Endothelial cell of umbilical vein (primary cell): ENCODE measurements around the gene NELL2. TPM values are rescaled to one million over a fixed set of nuclear protein-coding genes. Genes with fewer than 3 reads are reported as not detected.

Experiments used
- BruUV-seq: library from RNA; stranded (reverse); fragments of 400-500 nt; replicated peaks from 2 replicates; lab custom pipeline; 2021; lab: Mats Ljungman, UMichigan
- CTCF ChIA-PET: fragments of 300-600, 350-600 bp; sonication (Branson Sonifier 250); formaldehyde crosslinking; loops from one replicate; lab custom pipeline; 2021; ENCODE audit warnings: antibody characterized with exemption, inconsistent platforms; lab: Charles Lee
- POLR2A ChIA-PET: fragments of 300-600, 350-600 bp; sonication (Branson Sonifier 250); formaldehyde crosslinking; loops from one replicate; lab custom pipeline; 2021; ENCODE audit warnings: antibody characterized with exemption, inconsistent platforms; lab: Charles Lee
- DNase-seq: peaks from one replicate; pipeline ENCODE4 v3.0.0-alpha.2; 2011; ENCODE audit warnings: low read depth, low spot score
- FAIRE-seq: peaks from 2 replicates; lab custom pipeline; 2011; peaks lifted over from hg19 to GRCh38; lab: Jason Lieb, UNC
- H2AFZ ChIP-seq: 2 replicates; pipeline ENCODE4 v1.6.0; 2012; ENCODE audit warnings: low read depth, low read length, control low read depth, inconsistent platforms
- H3K27ac ChIP-seq: 2 replicates; pipeline ENCODE4 v1.5.1; 2011; ENCODE audit warnings: low read depth, mild to moderate bottlenecking, control low read depth, low read length, moderate library complexity; ENCODE audit not compliant: insufficient read depth
- H3K27me3 ChIP-seq, 2 experiments: 2 replicates each; pipeline versions ENCODE4 v1.6.0 to v1.6.1; 2011; ENCODE audit warnings: low read length in 2 of 2, mixed read lengths in 1 of 2; ENCODE audit not compliant: control insufficient read depth in 2 of 2, insufficient read depth in 2 of 2
- H3K36me3 ChIP-seq, 2 experiments: 2 replicates in 1 of 2; 3 replicates in 1 of 2; pipeline ENCODE4 v1.5.1; 2011; ENCODE audit warnings: low read length in 2 of 2, mild to moderate bottlenecking in 1 of 2, moderate library complexity in 1 of 2; ENCODE audit not compliant: control insufficient read depth in 2 of 2, insufficient read depth in 2 of 2; ENCODE audit errors: extremely low read depth in 1 of 2
- H3K4me1 ChIP-seq: 3 replicates; pipeline ENCODE4 v1.5.1; 2011; ENCODE audit warnings: mild to moderate bottlenecking, low read length; ENCODE audit not compliant: control insufficient read depth, insufficient read depth; ENCODE audit errors: extremely low read depth
- H3K4me2 ChIP-seq: 2 replicates; pipeline ENCODE4 v1.6.1; 2011; ENCODE audit warnings: low read length, control low read depth, mixed read lengths; ENCODE audit not compliant: insufficient read depth
- H3K4me3 ChIP-seq, 3 experiments: fragments of 200-600 bp in 1 of 3; sonication (generic), shearing (Covaris generic) in 1 of 3; replicated peaks in 1 of 3; 2 replicates each; pipeline ENCODE4 v1.5.1; 2011 to 2016; ENCODE audit warnings: control low read depth in 3 of 3, low read length in 3 of 3, mild to moderate bottlenecking in 2 of 3, inconsistent platforms in 1 of 3, low read depth in 1 of 3, moderate library complexity in 1 of 3; ENCODE audit not compliant: insufficient read depth in 1 of 3
- H3K79me2 ChIP-seq: 2 replicates; pipeline ENCODE4 v1.6.0; 2012; ENCODE audit warnings: low read length, inconsistent platforms; ENCODE audit not compliant: control insufficient read depth, insufficient read depth
- H3K9ac ChIP-seq: replicated peaks from 2 replicates; pipeline ENCODE3; 2011; ENCODE audit warnings: low read length, control low read depth; ENCODE audit not compliant: insufficient read depth; ENCODE audit errors: extremely low read depth
- H3K9me1 ChIP-seq: replicated peaks from 3 replicates; pipeline ENCODE4 v1.6.0; 2011; ENCODE audit warnings: mild to moderate bottlenecking, low read length; ENCODE audit not compliant: control insufficient read depth, insufficient read depth; ENCODE audit errors: extremely low read depth
- H3K9me3 ChIP-seq: replicated peaks from 2 replicates; pipeline ENCODE4 v1.5.1; 2012; ENCODE audit warnings: low read length, inconsistent platforms; ENCODE audit not compliant: control insufficient read depth, insufficient read depth
- H4K20me1 ChIP-seq: replicated peaks from 2 replicates; pipeline ENCODE3; 2011; ENCODE audit warnings: mild to moderate bottlenecking, low read length; ENCODE audit not compliant: control insufficient read depth, insufficient read depth; ENCODE audit errors: extremely low read depth
- EZH2 ChIP-seq: IDR thresholded peaks from 2 replicates; pipeline ENCODE4 v1.6.1; 2012; ENCODE audit warnings: borderline replicate concordance, low read depth, mild to moderate bottlenecking, moderate library complexity, low read length, inconsistent platforms; ENCODE audit not compliant: severe bottlenecking
- FOS ChIP-seq: IDR thresholded peaks from 2 replicates; pipeline ENCODE4 v1.6.1; 2011; ENCODE audit warnings: mild to moderate bottlenecking, low read length, moderate library complexity, borderline replicate concordance; ENCODE audit not compliant: insufficient read depth
- GATA2 ChIP-seq: IDR thresholded peaks from 2 replicates; pipeline ENCODE4 v1.7.0; 2011; ENCODE audit warnings: low read depth, mild to moderate bottlenecking, moderate library complexity, mixed read lengths, low read length; ENCODE audit not compliant: insufficient read length, insufficient read depth
- JUN ChIP-seq: IDR thresholded peaks from 2 replicates; pipeline ENCODE4 v1.6.1; 2011; ENCODE audit warnings: borderline replicate concordance, low read depth; ENCODE audit not compliant: insufficient read length, insufficient read depth
- MYC ChIP-seq: IDR thresholded peaks from one replicate; pipeline ENCODE4 v1.6.1; 2011; ENCODE audit warnings: mild to moderate bottlenecking, low read depth, low read length
- POLR2A ChIP-seq: IDR thresholded peaks from 2 replicates; pipeline ENCODE4 v1.6.1; 2012; ENCODE audit warnings: low read depth, mild to moderate bottlenecking, control low read depth, low read length
- POLR2AphosphoS5 ChIP-seq: IDR thresholded peaks from 2 replicates; pipeline ENCODE4 v1.6.1; 2012; ENCODE audit warnings: low read depth, mild to moderate bottlenecking, control low read depth, low read length, moderate library complexity; ENCODE audit not compliant: insufficient read depth
- dilution Hi-C: fragments of 300-500 bp; cut with MboI; formaldehyde crosslinking; loops from one replicate; pipeline ENCODE4 v1.15.0; 2019; ENCODE audit warnings: low sequenced_read_pairs; ENCODE audit not compliant: extremely low pct_ligation_motif_present
- intact Hi-C: fragments of 100-400 bp; cut with micrococcal nuclease; formaldehyde crosslinking; loops from one replicate; pipeline ENCODE4 v1.10.0; 2022
- polyA plus RNA-seq, 4 experiments: library from polyadenylated mRNA; depleted of rRNA in 3 of 4; stranded (reverse) in 3 of 4; unstranded in 1 of 4; fragments of >200 nt; gene quantifications; 2 replicates each; pipeline versions ENCODE4 v1.2.1 to v1.2.3, GENCODE V29; 2011 to 2012; ENCODE audit warnings: missing spikeins in 1 of 4
- total RNA-seq: library from RNA; stranded (reverse); gene quantifications from 2 replicates; pipeline ENCODE4 v1.2.3, GENCODE V29; 2021
- TF ChIP-seq, protein P1 (sequence below): IDR thresholded peaks from 2 replicates; pipeline ENCODE4 v1.6.1; 2011; ENCODE audit not compliant: insufficient read depth, insufficient read length
- TF ChIP-seq, protein P2 (sequence below), 2 donors: IDR thresholded peaks; 1 replicate in 1 of 2; 2 replicates in 1 of 2; pipeline ENCODE4 v1.5.1; 2011; ENCODE audit warnings: low read length in 2 of 2, mild to moderate bottlenecking in 2 of 2, moderate library complexity in 2 of 2, control low read depth in 1 of 2, inconsistent platforms in 1 of 2, low read depth in 1 of 2; ENCODE audit not compliant: insufficient read depth in 1 of 2; ENCODE audit errors: extremely low read depth in 1 of 2

Gene NELL2
- total and polyA plus RNA-seq, 2 donors (not counting 3 experiments of a cell fraction or from before 2014, with no cell fraction given), result 0.11 to 0.49 TPM

DNA sequence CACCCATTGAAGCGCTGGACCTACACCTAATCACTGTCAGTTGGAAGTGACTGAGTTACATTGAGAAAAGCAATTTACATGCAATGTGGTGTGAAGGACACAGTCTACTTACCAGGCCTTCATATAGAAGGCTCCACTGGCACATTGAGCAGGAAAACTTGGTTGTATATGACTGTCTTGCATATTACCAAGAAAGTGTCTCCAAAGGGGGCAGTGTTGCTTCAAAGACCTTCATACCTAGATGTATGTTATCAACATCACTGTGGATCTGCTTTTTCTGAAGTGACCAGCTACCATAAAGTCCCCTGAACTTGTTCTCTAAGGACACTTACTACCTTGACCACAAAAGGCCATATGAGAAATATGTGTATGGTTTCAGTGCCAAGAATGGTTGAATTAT, 64.1 kb downstream of the NELL2 start:
- no TSS peak for BruUV-seq
- Histone ChIP-seq H3K9me1 (no peaks in the 10 kb centered on the region), H4K20me1 (no peaks in the 10 kb centered on the region), H3K27me3 (no peaks in the 10 kb centered on the region), H3K4me3 (no peak overlapping the region), H3K9ac (no peak overlapping the region), H3K9me3 (no peaks in the 10 kb centered on the region), H3K4me1 (no peaks in the 10 kb centered on the region), H2AFZ (no peak overlapping the region), H3K36me3 (no peaks in the 10 kb centered on the region), H3K79me2 (no peaks in the 10 kb centered on the region), H3K4me2 (no peak overlapping the region), H3K27ac (no peak overlapping the region)
- ChIA-PET CTCF (interaction anchor here (0.9 kb wide), 1 partner anchor 38 kb away, joined by 4 read pairs; no protein-coding TSS in a partner anchor), POLR2A (no interaction called here)
- TF ChIP-seq JUN (no peak), POLR2AphosphoS5 (no peak), MYC (no peak), POLR2A (no peak), GATA2 (no peak), FOS (no peak), EZH2 (no peak)
- TF ChIP-seq, protein P1, sequence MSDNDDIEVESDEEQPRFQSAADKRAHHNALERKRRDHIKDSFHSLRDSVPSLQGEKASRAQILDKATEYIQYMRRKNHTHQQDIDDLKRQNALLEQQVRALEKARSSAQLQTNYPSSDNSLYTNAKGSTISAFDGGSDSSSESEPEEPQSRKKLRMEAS, result no peak
- TF ChIP-seq, protein P2, sequence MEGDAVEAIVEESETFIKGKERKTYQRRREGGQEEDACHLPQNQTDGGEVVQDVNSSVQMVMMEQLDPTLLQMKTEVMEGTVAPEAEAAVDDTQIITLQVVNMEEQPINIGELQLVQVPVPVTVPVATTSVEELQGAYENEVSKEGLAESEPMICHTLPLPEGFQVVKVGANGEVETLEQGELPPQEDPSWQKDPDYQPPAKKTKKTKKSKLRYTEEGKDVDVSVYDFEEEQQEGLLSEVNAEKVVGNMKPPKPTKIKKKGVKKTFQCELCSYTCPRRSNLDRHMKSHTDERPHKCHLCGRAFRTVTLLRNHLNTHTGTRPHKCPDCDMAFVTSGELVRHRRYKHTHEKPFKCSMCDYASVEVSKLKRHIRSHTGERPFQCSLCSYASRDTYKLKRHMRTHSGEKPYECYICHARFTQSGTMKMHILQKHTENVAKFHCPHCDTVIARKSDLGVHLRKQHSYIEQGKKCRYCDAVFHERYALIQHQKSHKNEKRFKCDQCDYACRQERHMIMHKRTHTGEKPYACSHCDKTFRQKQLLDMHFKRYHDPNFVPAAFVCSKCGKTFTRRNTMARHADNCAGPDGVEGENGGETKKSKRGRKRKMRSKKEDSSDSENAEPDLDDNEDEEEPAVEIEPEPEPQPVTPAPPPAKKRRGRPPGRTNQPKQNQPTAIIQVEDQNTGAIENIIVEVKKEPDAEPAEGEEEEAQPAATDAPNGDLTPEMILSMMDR (IDR thresholded peaks at IDR 0.05; ENCODE audit: extremely low read depth in 1 of 2, insufficient read depth in 1 of 2, low read depth in 1 of 2, low read length in 2 of 2), result no peak
- DNase-seq, result no peak
- FAIRE-seq, result no peak
- intact Hi-C loops, result no loop called here
- dilution Hi-C loops, result no loop called here
